ENCODE data around the gene QKI. TPM values are rescaled to one million over a fixed set of nuclear protein-coding genes. Genes with fewer than 3 reads are reported as not detected.

Gene QKI
- total RNA-seq, 1 experiment from 2014 or later = 176 TPM

- Mint-ChIP-seq H3K4me1 (peaks cover 2 to 10% of the 10 kb centered on the region in 2 experiments; a peak in 2 of 4 replicates), H3K27me3 (ENCODE audit: low read depth) (no peaks in the 10 kb centered on the region), H3K27ac (no peak overlapping the region), H3K9me3 (no peaks in the 10 kb centered on the region), H3K4me3 (no peak overlapping the region), H3K36me3 (ENCODE audit: insufficient read depth in 1 of 3, low read depth in 3 of 3) (peaks cover 5 to 36% (median 26%) of the 10 kb centered on the region in 3 experiments; a peak in 6 of 7 replicates)
- Histone ChIP-seq H3K23me2 (ENCODE audit: insufficient read length, low read depth, low read length, poor library complexity, severe bottlenecking) (no peaks in the 10 kb centered on the region), H2AK5ac (ENCODE audit: insufficient read length, low read length) (no peak overlapping the region), H3K23ac (ENCODE audit: insufficient read length, low read depth, low read length) (no peak overlapping the region), H2BK12ac (ENCODE audit: insufficient read length, low read depth, low read length) (no peak overlapping the region), H4K5ac (ENCODE audit: insufficient read length, low read depth, low read length) (no peak overlapping the region), H4K8ac (replicated peaks; ENCODE audit: insufficient read length, low read depth, low read length) (no peak overlapping the region), H3K27me3 (ENCODE audit: insufficient read depth, low read length) (no peaks in the 10 kb centered on the region), H3K4me1 (ENCODE audit: insufficient read depth, low read length) (no peaks in the 10 kb centered on the region; the same call in 1 of the 2 replicates), H3K9ac (ENCODE audit: extremely low read depth, insufficient read length, low read length) (no peak overlapping the region), H4K91ac (ENCODE audit: insufficient read length, low read depth, low read length) (no peak overlapping the region), H2BK120ac (ENCODE audit: low read depth, low read length, poor library complexity, severe bottlenecking) (no peak overlapping the region), H3K4ac (ENCODE audit: low read depth, low read length) (no peak overlapping the region), H3T11ph (ENCODE audit: low read length) (no peak overlapping the region), H4K20me1 (ENCODE audit: control insufficient read depth, insufficient read depth, insufficient read length) (no peaks in the 10 kb centered on the region), H3K4me2 (ENCODE audit: insufficient read depth, insufficient read length, low read length) (no peak overlapping the region), H3K27ac (ENCODE audit: insufficient read length, low read depth, low read length) (no peak overlapping the region), H2BK20ac (ENCODE audit: low read depth, low read length, poor library complexity, severe bottlenecking) (no peak overlapping the region), H3K56ac (ENCODE audit: insufficient read length, low read depth, low read length) (no peak overlapping the region), H2BK5ac (ENCODE audit: insufficient read length, low read length) (no peak overlapping the region), H2BK15ac (ENCODE audit: low read depth, low read length) (no peak overlapping the region), H3K18ac (ENCODE audit: insufficient read length, low read depth, low read length) (no peak overlapping the region), H2AFZ (ENCODE audit: low read length) (no peak overlapping the region), H3K79me2 (ENCODE audit: insufficient read depth, low read length) (peaks cover 2% of the 10 kb centered on the region; the same call in 1 of the 2 replicates), H3K14ac (ENCODE audit: insufficient read depth, low read length) (no peak overlapping the region), H3K79me1 (ENCODE audit: insufficient read depth, low read depth, low read length, poor library complexity, severe bottlenecking) (peaks cover 3% of the 10 kb centered on the region), H3K9me3 (ENCODE audit: control insufficient read depth, low read depth, low read length) (no peaks in the 10 kb centered on the region)
- DNase-seq = no peak
- TF ChIP-seq, protein P1, sequence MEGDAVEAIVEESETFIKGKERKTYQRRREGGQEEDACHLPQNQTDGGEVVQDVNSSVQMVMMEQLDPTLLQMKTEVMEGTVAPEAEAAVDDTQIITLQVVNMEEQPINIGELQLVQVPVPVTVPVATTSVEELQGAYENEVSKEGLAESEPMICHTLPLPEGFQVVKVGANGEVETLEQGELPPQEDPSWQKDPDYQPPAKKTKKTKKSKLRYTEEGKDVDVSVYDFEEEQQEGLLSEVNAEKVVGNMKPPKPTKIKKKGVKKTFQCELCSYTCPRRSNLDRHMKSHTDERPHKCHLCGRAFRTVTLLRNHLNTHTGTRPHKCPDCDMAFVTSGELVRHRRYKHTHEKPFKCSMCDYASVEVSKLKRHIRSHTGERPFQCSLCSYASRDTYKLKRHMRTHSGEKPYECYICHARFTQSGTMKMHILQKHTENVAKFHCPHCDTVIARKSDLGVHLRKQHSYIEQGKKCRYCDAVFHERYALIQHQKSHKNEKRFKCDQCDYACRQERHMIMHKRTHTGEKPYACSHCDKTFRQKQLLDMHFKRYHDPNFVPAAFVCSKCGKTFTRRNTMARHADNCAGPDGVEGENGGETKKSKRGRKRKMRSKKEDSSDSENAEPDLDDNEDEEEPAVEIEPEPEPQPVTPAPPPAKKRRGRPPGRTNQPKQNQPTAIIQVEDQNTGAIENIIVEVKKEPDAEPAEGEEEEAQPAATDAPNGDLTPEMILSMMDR (conservative IDR thresholded peaks at IDR 0.05) = no peak
- WGBS (ENCODE audit: extremely low coverage, insufficient read length, low lambda C conversion rate) = no CpG with 5 or more reads among the region's 3 CpGs
These were observed 150.0 kb downstream of the QKI start for GRCh38 chr6:163564534-163564933.
